Measurements from ENCODE around the gene HDAC7. TPM values are rescaled to one million over a fixed set of nuclear protein-coding genes. Genes with fewer than 3 reads are reported as not detected.

HDAC7 gene
- total RNA-seq, 3 donors from 2014 or later (not counting 1 experiment from before 2014, with no cell fraction given): 141 to 235 (median 147) TPM

DNA sequence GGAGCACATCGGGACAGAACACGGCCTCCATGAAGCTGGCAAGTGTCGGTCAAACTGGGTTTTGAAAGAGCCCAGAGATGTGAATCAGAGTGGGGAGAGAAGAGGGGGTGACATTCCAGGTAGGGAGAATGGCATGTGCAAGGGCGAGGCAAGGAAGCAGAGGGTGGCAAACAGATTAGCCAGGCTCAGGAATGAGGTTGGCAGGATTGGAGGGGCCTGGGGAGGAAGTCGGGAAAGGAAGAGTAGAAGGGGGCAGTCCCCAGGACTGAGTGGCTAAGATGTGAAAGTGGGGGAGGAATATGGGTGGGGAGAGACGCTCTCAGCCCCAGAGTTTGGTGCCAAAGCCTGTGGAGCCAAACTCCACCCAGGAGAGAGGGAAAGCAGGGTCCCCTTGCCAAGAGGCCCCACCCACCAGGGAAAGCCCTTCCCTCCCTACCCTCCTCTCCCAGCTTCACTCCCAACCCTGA, 5.5 kb upstream of the HDAC7 start:
- no peaks in the 10 kb centered on the region for H3K36me3 ChIP-seq (ENCODE audit: control insufficient read depth, insufficient read depth, low read length)
- H3K4me1 ChIP-seq (ENCODE audit: control insufficient read depth, insufficient read depth, low read length): peaks cover 42% of the 10 kb centered on the region
- H3K27me3 Mint-ChIP-seq (ENCODE audit: low read depth in 2 of 2): no peaks in the 10 kb centered on the region
- H3K9me3 Mint-ChIP-seq: no peaks in the 10 kb centered on the region
- intact Hi-C loops (cut with micrococcal nuclease): no loop called here
- H3K9me3 ChIP-seq (ENCODE audit: control insufficient read depth, insufficient read depth, low read length): no peaks in the 10 kb centered on the region
- no peak overlapping the region for H3K4me3 ChIP-seq (ENCODE audit: low read length)
- ATAC-seq: no peak
- H3K4me3 Mint-ChIP-seq: no peak overlapping the region
- WGBS (ENCODE audit: insufficient coverage): 92% methylated on average over 6 of the region's 6 CpGs
- TF ChIP-seq, protein P1, sequence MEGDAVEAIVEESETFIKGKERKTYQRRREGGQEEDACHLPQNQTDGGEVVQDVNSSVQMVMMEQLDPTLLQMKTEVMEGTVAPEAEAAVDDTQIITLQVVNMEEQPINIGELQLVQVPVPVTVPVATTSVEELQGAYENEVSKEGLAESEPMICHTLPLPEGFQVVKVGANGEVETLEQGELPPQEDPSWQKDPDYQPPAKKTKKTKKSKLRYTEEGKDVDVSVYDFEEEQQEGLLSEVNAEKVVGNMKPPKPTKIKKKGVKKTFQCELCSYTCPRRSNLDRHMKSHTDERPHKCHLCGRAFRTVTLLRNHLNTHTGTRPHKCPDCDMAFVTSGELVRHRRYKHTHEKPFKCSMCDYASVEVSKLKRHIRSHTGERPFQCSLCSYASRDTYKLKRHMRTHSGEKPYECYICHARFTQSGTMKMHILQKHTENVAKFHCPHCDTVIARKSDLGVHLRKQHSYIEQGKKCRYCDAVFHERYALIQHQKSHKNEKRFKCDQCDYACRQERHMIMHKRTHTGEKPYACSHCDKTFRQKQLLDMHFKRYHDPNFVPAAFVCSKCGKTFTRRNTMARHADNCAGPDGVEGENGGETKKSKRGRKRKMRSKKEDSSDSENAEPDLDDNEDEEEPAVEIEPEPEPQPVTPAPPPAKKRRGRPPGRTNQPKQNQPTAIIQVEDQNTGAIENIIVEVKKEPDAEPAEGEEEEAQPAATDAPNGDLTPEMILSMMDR (IDR thresholded peaks at IDR 0.05): no peak
- DNase-seq: no peak
- peaks cover 23 to 27% of the 10 kb centered on the region in 2 donors for H3K4me1 Mint-ChIP-seq
- no peak overlapping the region for H3K27ac ChIP-seq (ENCODE audit: low read length)
- H3K27me3 ChIP-seq (ENCODE audit: control insufficient read depth, insufficient read depth, low read length): no peaks in the 10 kb centered on the region
- no peaks in the 10 kb centered on the region for H3K36me3 Mint-ChIP-seq
- H3K27ac Mint-ChIP-seq: peak overlapping the region in 1 of 2 donors; percentile 63

DNA sequence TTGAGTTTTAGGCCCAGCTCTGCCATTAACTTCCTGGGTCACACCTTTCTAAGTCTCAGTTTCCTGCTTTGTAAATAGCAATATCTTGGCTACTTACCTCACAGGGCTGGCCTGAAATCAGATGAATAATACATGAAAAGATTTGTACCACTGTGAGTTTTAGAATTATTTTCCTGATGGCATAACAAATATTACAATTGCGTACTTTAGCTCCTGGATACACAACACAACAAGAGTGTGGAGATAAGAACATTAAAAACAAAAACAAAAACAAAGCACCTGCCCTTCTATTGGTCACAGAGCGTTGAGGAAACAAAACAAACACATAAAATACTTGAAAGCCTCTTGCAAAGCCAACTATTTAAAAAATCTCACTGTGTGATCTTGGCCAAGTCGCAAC, 4.9 kb upstream of the HDAC7 start:
- TF ChIP-seq, protein P1 (IDR thresholded peaks at IDR 0.05): no peak
- Mint-ChIP-seq H3K4me3 (no peak overlapping the region), H3K4me1 (peaks cover 23 to 28% of the 10 kb centered on the region in 2 donors), H3K36me3 (no peaks in the 10 kb centered on the region), H3K9me3 (no peaks in the 10 kb centered on the region), H3K27me3 (ENCODE audit: low read depth in 2 of 2) (no peaks in the 10 kb centered on the region), H3K27ac (peak overlapping the region; percentile 63 to 76)
- Histone ChIP-seq H3K4me3 (ENCODE audit: low read length) (no peak overlapping the region), H3K27ac (ENCODE audit: low read length) (peak overlapping the region; percentile 26), H3K36me3 (ENCODE audit: control insufficient read depth, insufficient read depth, low read length) (no peaks in the 10 kb centered on the region), H3K9me3 (ENCODE audit: control insufficient read depth, insufficient read depth, low read length) (no peaks in the 10 kb centered on the region), H3K27me3 (ENCODE audit: control insufficient read depth, insufficient read depth, low read length) (no peaks in the 10 kb centered on the region), H3K4me1 (ENCODE audit: control insufficient read depth, insufficient read depth, low read length) (peaks cover 44% of the 10 kb centered on the region)
- DNase-seq (no peak), ATAC-seq (no peak)
- intact Hi-C loops (cut with micrococcal nuclease): no loop called here
- 98% methylated on average over 3 of the region's 3 CpGs for WGBS (ENCODE audit: insufficient coverage)

DNA sequence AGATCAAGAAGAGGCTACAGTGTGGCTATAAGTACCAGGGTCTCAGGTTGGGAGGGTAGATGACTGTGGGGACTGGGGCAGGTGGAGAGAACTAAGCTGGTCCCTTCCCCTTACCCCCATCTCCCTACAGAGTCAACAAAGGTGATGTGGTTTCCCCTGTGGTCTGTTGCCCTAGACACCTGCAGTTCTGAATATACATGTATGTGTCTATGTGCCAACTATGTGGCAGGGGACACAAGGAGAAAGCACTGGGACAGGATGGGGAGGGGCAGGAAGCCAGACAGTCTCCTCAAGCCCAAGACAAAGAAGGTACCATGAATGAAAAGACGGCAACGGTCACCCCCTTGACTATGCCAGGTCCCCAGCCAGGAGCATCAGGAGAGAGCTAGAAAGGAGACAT, 4.5 kb upstream of the HDAC7 start:
- H3K36me3 Mint-ChIP-seq: no peaks in the 10 kb centered on the region
- intact Hi-C loops (cut with micrococcal nuclease): no loop called here
- no peaks in the 10 kb centered on the region for H3K27me3 Mint-ChIP-seq (ENCODE audit: low read depth in 2 of 2)
- peak overlapping the region; percentile 63 to 76 for H3K27ac Mint-ChIP-seq
- no peaks in the 10 kb centered on the region for H3K9me3 Mint-ChIP-seq
- H3K4me1 Mint-ChIP-seq: peaks cover 23 to 27% of the 10 kb centered on the region in 2 donors
- Histone ChIP-seq H3K36me3 (ENCODE audit: control insufficient read depth, insufficient read depth, low read length) (no peaks in the 10 kb centered on the region), H3K4me1 (ENCODE audit: control insufficient read depth, insufficient read depth, low read length) (peaks cover 42% of the 10 kb centered on the region), H3K4me3 (ENCODE audit: low read length) (no peak overlapping the region), H3K9me3 (ENCODE audit: control insufficient read depth, insufficient read depth, low read length) (no peaks in the 10 kb centered on the region), H3K27ac (ENCODE audit: low read length) (peak overlapping the region; percentile 26), H3K27me3 (ENCODE audit: control insufficient read depth, insufficient read depth, low read length) (no peaks in the 10 kb centered on the region)
- TF ChIP-seq, protein P1 (IDR thresholded peaks at IDR 0.05): no peak
- no peak overlapping the region for H3K4me3 Mint-ChIP-seq
- ATAC-seq: no peak
- DNase-seq: peak in 1 of 2 donors; percentile 79
- 34% methylated on average over 2 of the region's 2 CpGs for WGBS (ENCODE audit: insufficient coverage)

DNA sequence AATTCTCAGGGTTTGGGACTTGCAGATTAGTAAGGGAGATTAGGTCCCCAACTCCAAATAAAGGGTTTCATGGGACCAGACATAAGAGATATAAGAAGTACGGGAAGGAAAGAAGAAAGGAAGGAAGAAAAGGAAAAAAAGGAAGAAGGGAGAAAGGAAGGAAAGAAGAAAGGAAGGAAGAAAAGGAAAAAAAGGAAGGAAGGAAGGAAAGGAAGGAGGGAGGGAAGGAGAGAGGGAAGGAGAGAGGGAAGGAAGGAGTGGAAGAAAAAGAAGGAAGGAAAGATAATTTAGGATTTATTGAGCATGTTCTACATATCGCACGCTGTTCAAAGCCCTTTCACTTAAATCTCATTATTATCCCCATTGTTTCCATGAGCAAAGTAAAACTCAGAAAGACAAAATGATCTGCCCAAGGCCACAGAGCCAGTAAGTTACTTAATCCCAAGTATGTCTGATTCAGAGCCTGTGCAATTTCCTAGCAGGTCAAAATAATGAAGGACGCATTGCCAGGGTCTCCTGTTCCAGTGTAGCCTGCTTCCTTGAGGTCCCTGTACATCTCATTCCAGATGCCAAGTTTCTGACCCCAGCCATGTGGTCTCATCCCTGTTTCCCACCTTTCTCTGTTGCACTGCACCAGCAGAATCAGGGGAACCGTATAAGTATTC, 3.9 kb upstream of the HDAC7 start:
- no peak overlapping the region for H3K27ac ChIP-seq (ENCODE audit: low read length)
- Mint-ChIP-seq H3K4me1 (peaks cover 26 to 27% of the 10 kb centered on the region in 2 donors), H3K36me3 (no peaks in the 10 kb centered on the region), H3K4me3 (no peak overlapping the region), H3K27ac (peak overlapping the region; percentile 63 to 76), H3K9me3 (no peaks in the 10 kb centered on the region), H3K27me3 (ENCODE audit: low read depth in 2 of 2) (no peaks in the 10 kb centered on the region)
- H3K4me3 ChIP-seq (ENCODE audit: low read length): no peak overlapping the region
- ATAC-seq: no peak
- intact Hi-C loops (cut with micrococcal nuclease): no loop called here
- TF ChIP-seq, protein P1 (IDR thresholded peaks at IDR 0.05): no peak
- no peak for DNase-seq
- H3K4me1 ChIP-seq (ENCODE audit: control insufficient read depth, insufficient read depth, low read length): peaks cover 43% of the 10 kb centered on the region
- no peaks in the 10 kb centered on the region for H3K9me3 ChIP-seq (ENCODE audit: control insufficient read depth, insufficient read depth, low read length)
- no peaks in the 10 kb centered on the region for H3K27me3 ChIP-seq (ENCODE audit: control insufficient read depth, insufficient read depth, low read length)
- 96% methylated on average over 5 of the region's 5 CpGs for WGBS (ENCODE audit: insufficient coverage)
- no peaks in the 10 kb centered on the region for H3K36me3 ChIP-seq (ENCODE audit: control insufficient read depth, insufficient read depth, low read length)

All from natural killer cell (primary cell).